GM12878 (cell line): ENCODE results near the gene VAT1. TPM values are rescaled to one million over a fixed set of nuclear protein-coding genes. Genes with fewer than 3 reads are reported as not detected.

Experiments
- ATAC-seq: fragments of 200-7000 bp; cut with Tn5 transposase; 3 replicates; pipeline ENCODE4 v1.9.1; 2020; ENCODE audit warnings: mild to moderate bottlenecking, moderate library complexity
- BruUV-seq: library from RNA; stranded (reverse); fragments of 400-500 nt; replicated peaks from 2 replicates; lab custom pipeline; 2021; lab: Mats Ljungman, UMichigan
- CTCF ChIA-PET: fragments of 300-600 bp; sonication (Branson Sonifier 250); formaldehyde crosslinking; extraction: SDS; loops from one replicate; lab custom pipeline; 2021; ENCODE audit warnings: inconsistent platforms; lab: Yijun Ruan, JAX
- POLR2A ChIA-PET: fragments of 350-600 bp; formaldehyde crosslinking; extraction: SDS; loops from one replicate; lab custom pipeline; 2021; ENCODE audit warnings: inconsistent platforms; lab: Charles Lee
- RAD21 ChIA-PET: fragments of 300-600 bp; sonication (Branson Sonifier 250); formaldehyde crosslinking; loops from one replicate; lab custom pipeline; 2023; ENCODE audit warnings: antibody characterized with exemption; ENCODE audit not compliant: unreplicated experiment; lab: Charles Lee
- SMC1A ChIA-PET: fragments of 300-600 bp; sonication (Branson Sonifier 250); formaldehyde crosslinking; loops from one replicate; lab custom pipeline; 2023; ENCODE audit not compliant: unreplicated experiment, uncharacterized antibody; lab: Charles Lee
- DNase-seq: peaks from one replicate; pipeline ENCODE4 v3.0.0-alpha.2; 2011; ENCODE audit warnings: low read depth, low spot score
- FAIRE-seq: peaks from 3 replicates; lab custom pipeline; 2011; peaks lifted over from hg19 to GRCh38; lab: Jason Lieb, UNC
- H2AFZ ChIP-seq: 2 replicates; pipeline ENCODE4 v1.6.0; 2011; ENCODE audit warnings: low read depth, low read length, control low read depth; ENCODE audit not compliant: control insufficient read depth
- H3K27ac ChIP-seq: 2 replicates; pipeline ENCODE4 v1.5.1; 2011; ENCODE audit warnings: control low read depth; ENCODE audit not compliant: control insufficient read depth, insufficient read depth
- H3K27me3 ChIP-seq, 2 experiments: replicated peaks in 1 of 2; 2 replicates each; pipeline versions ENCODE4 v1.6.0 to v1.6.1; 2011; ENCODE audit warnings: low read length in 1 of 2; ENCODE audit not compliant: control insufficient read depth in 2 of 2, insufficient read depth in 2 of 2
- H3K36me3 ChIP-seq, 2 experiments: 2 replicates each; pipeline ENCODE4 v1.5.1; 2011; ENCODE audit warnings: low read length in 1 of 2; ENCODE audit not compliant: control insufficient read depth in 2 of 2, insufficient read depth in 2 of 2
- H3K4me1 ChIP-seq: 2 replicates; pipeline ENCODE4 v1.6.1; 2011; ENCODE audit warnings: mild to moderate bottlenecking, low read length, moderate library complexity, mixed read lengths; ENCODE audit not compliant: control insufficient read depth, insufficient read depth
- H3K4me2 ChIP-seq: 2 replicates; pipeline ENCODE4 v1.6.0; 2011; ENCODE audit warnings: control low read depth; ENCODE audit not compliant: control insufficient read depth, insufficient read depth
- H3K4me3 ChIP-seq: fragments of 200-600 bp; sonication (generic); 2 replicates; pipeline ENCODE4 v1.5.1; 2016
- H3K79me2 ChIP-seq: 2 replicates; pipeline ENCODE4 v1.6.0; 2011; ENCODE audit warnings: low read length; ENCODE audit not compliant: control insufficient read depth, insufficient read depth
- H3K9ac ChIP-seq: 2 replicates; pipeline ENCODE4 v1.8.0; 2011; ENCODE audit warnings: low read length, control low read depth, mixed read lengths; ENCODE audit not compliant: control insufficient read depth, insufficient read depth
- H3K9me3 ChIP-seq: replicated peaks from 3 replicates; pipeline ENCODE4 v1.5.1; 2011; ENCODE audit warnings: mild to moderate bottlenecking, low read length; ENCODE audit not compliant: control insufficient read depth, insufficient read depth
- H4K20me1 ChIP-seq: 2 replicates; pipeline ENCODE4 v1.6.0; 2011; ENCODE audit not compliant: control insufficient read depth, insufficient read depth
- ATF7 ChIP-seq: fragments of 450-650 bp; IDR thresholded peaks from 2 replicates; pipeline ENCODE4 v1.6.1; 2016; ENCODE audit warnings: low read depth, mild to moderate bottlenecking
- BCL11A ChIP-seq: IDR thresholded peaks from 2 replicates; pipeline ENCODE4 v1.6.1; 2011; ENCODE audit warnings: low read depth, low read length
- BCLAF1 ChIP-seq: fragments of 450-650 bp; IDR thresholded peaks from 2 replicates; pipeline ENCODE4 v1.6.1; 2017; ENCODE audit warnings: antibody characterized with exemption, mild to moderate bottlenecking, moderate library complexity
- E4F1 ChIP-seq: fragments of 450-650 bp; IDR thresholded peaks from 2 replicates; pipeline ENCODE4 v1.6.1; 2018; ENCODE audit warnings: borderline replicate concordance, mild to moderate bottlenecking; ENCODE audit not compliant: partially characterized antibody
- FOXK2 ChIP-seq: fragments of 450-650 bp; IDR thresholded peaks from 2 replicates; pipeline ENCODE4 v1.6.1; 2017; ENCODE audit warnings: mild to moderate bottlenecking, moderate library complexity
- NFIC ChIP-seq: IDR thresholded peaks from 2 replicates; pipeline ENCODE4 v1.6.1; 2012; ENCODE audit warnings: low read depth, mild to moderate bottlenecking, inconsistent platforms, low read length, moderate library complexity
- ZBED1 ChIP-seq: IDR thresholded peaks from 2 replicates; pipeline ENCODE4 v1.6.1; 2016; ENCODE audit warnings: borderline replicate concordance
- ZNF24 ChIP-seq: fragments of 450-650 bp; IDR thresholded peaks from 2 replicates; pipeline ENCODE4 v1.6.1; 2017; ENCODE audit warnings: antibody characterized with exemption, mild to moderate bottlenecking
- WGBS: methylation state at CpG from one replicate; pipeline ENCODE4 v1.1.6; 2016; ENCODE audit warnings: low lambda C conversion rate; ENCODE audit not compliant: insufficient replicate concordance, insufficient coverage; ENCODE audit errors: missing lambda C conversion rate; 5-methylcytosine and 5-hydroxymethylcytosine counted together
- in situ Hi-C: fragments of 300-500 bp; cut with MboI; formaldehyde crosslinking; loops from 9 replicates; pipeline ENCODE4 v1.14.3; 2018; ENCODE audit warnings: mixed read lengths
- intact Hi-C: fragments of 100-400 bp; cut with micrococcal nuclease; formaldehyde crosslinking; loops from one replicate; pipeline ENCODE4 v1.14.2; 2022; ENCODE audit not compliant: unreplicated experiment
- polyA plus RNA-seq, 11 experiments: library from polyadenylated mRNA; depleted of rRNA in 4 of 11; unstranded in 6 of 11; stranded (reverse) in 5 of 11; fragments of >200 nt; fragmentation: Nextera tagmentation in 4 of 11; fragmentation: Illumina TruSeq in 1 of 11; extraction: Ambion mirVana in 4 of 11; extraction: Trizol in 1 of 11; gene quantifications; 1 replicate in 1 of 11; 2 replicates in 10 of 11; pipeline versions ENCODE4 v1.2.1 to v1.2.3, GENCODE V29; 2011 to 2016; ENCODE audit warnings: inconsistent platforms in 2 of 11, missing spikeins in 2 of 11, low read depth in 1 of 11
- total RNA-seq, 4 experiments: library from RNA; depleted of rRNA in 3 of 4; stranded (reverse); fragments of >200 nt in 3 of 4; fragmentation: Illumina TruSeq in 1 of 4; extraction: Trizol in 1 of 4; gene quantifications; 2 replicates each; pipeline versions ENCODE4 v1.2.1 to v1.2.3, GENCODE V29; 2013 to 2021

The VAT1 gene
- total and polyA plus RNA-seq, 10 of the 15 experiments (the other 5 are each of a cell fraction or from before 2014, with no cell fraction given) = 5.0 to 19.8 (median 8.2) TPM

- DNase-seq = no peak
- Histone ChIP-seq H3K27ac (no peak overlapping the region), H3K9ac (no peak overlapping the region)
- POLR2A ChIA-PET = interaction anchor here (0.5 to 1.1 kb wide), 3 partner anchors 12 to 415 kb away, joined by 3 to 7 read pairs (median 3); partner anchors contain the start of genes RND2 and VAT1
- TF ChIP-seq NFIC (no peak), ZNF24 (peak; percentile 87), BCL11A (no peak), E4F1 (peak; percentile 23), ZBED1 (no peak), FOXK2 (no peak), BCLAF1 (no peak), ATF7 (no peak)
- TF ChIP-seq, all 136 proteins: peak for 2
- Histone ChIP-seq H3K4me1 (peaks cover 6% of the 10 kb centered on the region), H3K4me2 (peak overlapping the region; percentile 4; the same call in 1 of the 2 replicates), H4K20me1 (no peaks in the 10 kb centered on the region), H3K79me2 (peaks cover 29% of the 10 kb centered on the region), H3K4me3 (no peak overlapping the region), H3K27me3 (no peaks in the 10 kb centered on the region), H3K9me3 (no peaks in the 10 kb centered on the region), H2AFZ (no peak overlapping the region), H3K36me3 (peaks cover 8 to 21% of the 10 kb centered on the region in 2 experiments)
- in situ Hi-C loops (loop anchor here (5.0 kb wide), 1 partner anchor 327 kb away; no protein-coding TSS in a partner anchor), intact Hi-C loops (no loop called here)
- ChIA-PET SMC1A (interaction anchor here (0.6 to 1.7 kb wide), 3 partner anchors 13 to 54 kb away, joined by 3 to 4 read pairs (median 3); partner anchors contain the start of gene RPL27), CTCF (interaction anchor here (0.6 to 1.7 kb wide), 4 partner anchors 13 to 299 kb away, joined by 3 to 5 read pairs (median 4); partner anchors contain the start of gene RPL27), RAD21 (no interaction called here)
- ATAC-seq (no peak), FAIRE-seq (no peak)
- 97% methylated on average over 5 of the region's 5 CpGs for WGBS
- no TSS peak for BruUV-seq
Observed at GRCh38 chr17:43010667-43011308, 11.4 kb downstream of the VAT1 start.
